Stimulated activated CD4-positive, alpha-beta T cell treated with anti-CD3 and anti-CD28 coated beads, Interleukin-1b, Interleukin-23, amount 100 ng/mL, for 4 hours (primary cell): ENCODE data around the gene RNF151.
"Not testable (repeated sequence)": the region's sequence is repeated elsewhere in the genome, so short reads cannot be mapped to it uniquely, and the experiment has no call there.

Experiments used
- DNase-seq, 2 donors: peaks; one replicate each; pipeline ENCODE4 v3.0.0-alpha.2; 2020; ENCODE audit warnings: low read depth in 2 of 2

RNF151 gene, protein sequence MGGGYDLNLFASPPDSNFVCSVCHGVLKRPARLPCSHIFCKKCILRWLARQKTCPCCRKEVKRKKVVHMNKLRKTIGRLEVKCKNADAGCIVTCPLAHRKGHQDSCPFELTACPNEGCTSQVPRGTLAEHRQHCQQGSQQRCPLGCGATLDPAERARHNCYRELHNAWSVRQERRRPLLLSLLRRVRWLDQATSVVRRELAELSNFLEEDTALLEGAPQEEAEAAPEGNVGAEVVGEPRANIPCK

DNA sequence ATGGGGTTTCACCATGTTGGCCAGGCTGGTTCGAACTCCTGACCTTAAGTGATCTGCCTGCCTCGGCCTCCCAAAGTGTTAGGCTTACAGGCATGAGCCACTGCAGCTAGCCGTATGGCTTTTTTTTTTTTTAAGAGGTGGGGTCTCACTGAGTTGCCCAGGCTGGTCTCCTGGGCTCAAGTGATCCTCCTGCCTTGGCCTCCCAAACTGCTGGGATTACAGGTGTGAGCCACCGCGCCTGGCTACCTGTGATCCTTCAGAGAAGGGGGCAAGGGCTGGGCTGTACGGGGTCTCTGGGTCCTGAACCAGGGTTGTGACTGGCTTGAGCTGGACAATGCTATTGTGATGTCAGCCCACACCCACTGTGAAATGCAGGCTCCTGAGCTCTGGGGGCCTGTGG is at the start of gene RNF151:
Gene RNF151, plus strand, starts transcription at position 397 of the 400 bp plus-strand sequence. CDS start 26 bp downstream, outside the sequence.
- DNase-seq = no peak

DNA sequence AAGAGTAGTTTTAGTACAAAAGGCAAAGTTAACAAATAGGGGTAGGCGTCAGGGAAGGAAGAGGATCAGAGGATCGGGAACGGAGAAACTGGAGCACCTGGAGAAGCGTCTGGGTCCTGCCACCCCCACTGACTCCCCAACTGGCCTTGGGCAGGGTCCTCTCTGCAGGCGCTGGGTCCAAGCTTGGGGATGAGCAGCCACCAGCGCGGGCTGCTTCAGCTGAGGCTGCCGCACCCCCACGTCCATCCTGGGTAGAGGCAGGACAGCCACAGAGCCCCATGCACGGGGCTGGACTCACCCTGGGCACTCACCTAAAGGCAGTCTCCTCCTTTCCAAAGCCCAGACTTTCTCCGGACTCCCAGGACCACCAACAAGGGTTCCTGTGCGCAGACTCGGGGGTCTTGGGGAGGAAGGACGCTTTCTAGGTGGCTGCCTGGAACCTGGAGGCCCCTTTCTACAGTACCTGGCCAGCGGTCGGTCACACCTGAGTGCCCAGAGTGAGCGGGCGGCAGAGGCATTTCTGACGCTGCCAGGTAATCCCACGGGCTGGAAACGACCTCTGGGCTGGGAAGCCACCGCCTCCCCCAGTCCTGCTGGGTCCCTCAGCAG is 49.5 kb upstream of the RNF151 start:
- DNase-seq = no peak

DNA sequence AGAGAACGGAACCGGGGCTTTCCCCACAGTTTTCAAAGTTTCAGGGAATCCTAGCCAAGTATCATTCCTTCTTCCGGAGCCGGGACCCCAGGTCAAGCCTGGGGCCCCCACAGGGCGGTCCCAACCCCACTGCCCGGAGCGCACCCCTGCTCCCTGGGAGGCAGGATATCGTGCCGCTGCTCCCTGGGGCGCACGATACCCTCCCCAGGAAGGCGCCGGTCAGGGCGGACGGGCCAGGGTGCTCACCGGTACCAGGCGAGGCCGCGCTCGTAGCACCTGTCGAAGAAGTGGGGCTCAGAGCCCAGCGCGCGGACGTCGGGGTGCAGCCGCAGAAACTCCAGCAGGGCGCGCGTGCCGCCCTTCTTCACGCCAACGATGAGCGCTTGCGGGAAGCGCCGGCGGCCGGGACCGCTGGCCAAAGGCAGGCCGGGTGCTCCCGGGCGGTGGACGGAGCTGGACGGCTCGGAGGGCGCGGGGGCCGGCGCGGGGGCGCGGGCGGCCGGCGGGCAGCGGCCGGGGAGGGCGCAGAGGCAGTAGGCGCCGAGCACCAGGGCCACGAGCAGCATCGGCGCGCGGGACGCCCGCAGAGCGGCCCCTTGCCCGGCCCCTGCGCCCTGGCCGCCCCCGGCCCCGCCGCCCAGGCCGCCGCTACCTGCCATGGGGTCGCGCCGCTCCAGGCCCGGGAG is 48.8 kb upstream of the RNF151 start:
- no peak for DNase-seq

DNA sequence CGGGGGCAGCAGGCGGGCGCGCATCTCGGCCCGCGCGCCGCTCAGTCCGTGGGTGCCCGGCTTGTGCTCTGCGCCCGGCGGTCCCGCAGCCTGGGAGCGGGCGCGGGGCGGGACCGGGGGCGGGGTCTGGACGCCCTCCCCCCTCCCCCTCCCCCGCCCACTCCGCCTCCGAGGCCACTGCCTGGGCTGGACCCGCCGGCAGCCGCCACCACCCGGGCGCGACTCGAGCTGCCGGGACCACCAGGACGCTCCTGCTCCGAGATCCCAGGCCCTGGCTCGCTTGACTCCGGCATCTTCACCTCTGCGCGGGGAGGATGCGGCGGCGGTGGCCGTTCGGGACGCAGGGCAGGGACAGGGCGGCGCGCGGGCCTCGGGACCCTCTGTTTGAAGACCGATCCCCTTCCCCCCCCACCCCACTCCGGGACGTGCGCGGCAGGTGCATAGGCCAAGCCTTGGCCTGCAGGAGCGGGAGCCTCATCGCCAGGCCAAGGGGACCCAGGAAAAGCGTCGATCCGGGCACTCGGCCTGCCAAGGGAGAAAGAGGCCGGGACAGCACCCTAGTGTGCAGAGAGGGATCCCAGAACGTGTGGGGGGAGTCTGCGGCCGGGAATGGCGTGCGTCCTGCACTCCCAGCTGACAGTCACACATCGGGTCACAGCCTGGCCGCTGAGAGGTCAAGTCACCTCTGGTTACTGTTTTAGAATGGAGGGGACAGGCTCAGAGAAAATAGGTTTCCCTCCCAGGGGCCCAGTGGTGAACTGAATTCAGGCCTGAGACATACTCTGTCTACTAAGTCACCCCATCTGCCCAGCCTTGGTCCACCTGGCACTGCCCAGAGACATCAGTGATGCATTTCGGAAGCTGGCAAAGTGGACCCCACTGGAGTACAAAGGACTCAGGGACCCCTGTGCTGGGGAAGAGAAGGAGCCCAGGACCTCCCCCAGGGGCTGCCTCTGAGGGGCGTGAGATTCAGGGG is 48.0 kb upstream of the RNF151 start, which contains the start of gene HS3ST6:
Gene HS3ST6, minus strand, starts transcription at position 65 of the 976 bp plus-strand sequence. CDS start 92 bp downstream, outside the sequence.
- DNase-seq = no peak

DNA sequence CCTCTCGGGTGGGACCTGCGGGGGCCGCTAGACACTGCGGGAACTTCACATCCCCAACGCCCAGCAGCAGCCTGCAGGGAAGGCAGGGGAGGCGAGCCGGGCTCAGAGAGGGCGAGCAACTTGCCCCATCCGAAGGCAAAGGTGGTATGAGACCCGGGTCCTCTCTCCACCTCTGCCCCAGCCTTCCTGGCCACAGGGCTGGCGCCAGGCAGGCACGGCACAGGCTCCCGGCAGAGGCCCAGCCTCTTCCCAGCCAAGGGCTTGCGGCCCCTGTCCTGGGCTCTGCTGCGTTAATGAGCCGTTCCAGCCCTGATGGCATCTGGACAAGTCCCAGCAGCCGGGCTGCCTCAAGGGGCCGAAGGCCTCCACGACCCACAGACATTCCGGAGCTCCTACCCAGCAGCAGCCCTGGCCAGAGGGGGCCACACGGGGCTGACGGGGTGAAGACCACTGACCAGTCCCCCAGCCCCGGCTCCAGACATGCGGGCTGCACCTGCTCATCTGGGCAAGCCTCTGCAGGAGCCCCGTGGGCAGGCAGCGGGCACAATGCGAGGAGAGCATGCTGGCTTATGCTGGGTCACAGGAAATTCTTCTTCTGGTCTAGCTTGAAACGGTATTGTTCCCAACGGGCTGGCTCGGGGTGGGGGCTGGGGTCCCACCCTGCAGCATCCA is 47.2 kb upstream of the RNF151 start:
- no peak for DNase-seq

- DNase-seq = not testable (repeated sequence)
These were observed 46.5 kb upstream of the RNF151 start for GRCh38 chr16:1920122-1920521.

GRCh38 chr16:1920727-1921171 is 45.9 kb upstream of the RNF151 start:
- no peak for DNase-seq

- DNase-seq = no peak
These were observed 44.3 kb upstream of the RNF151 start for GRCh38 chr16:1922357-1922756.

GRCh38 chr16:1923299-1924034 is 43.2 kb upstream of the RNF151 start:
- DNase-seq = no peak

DNA sequence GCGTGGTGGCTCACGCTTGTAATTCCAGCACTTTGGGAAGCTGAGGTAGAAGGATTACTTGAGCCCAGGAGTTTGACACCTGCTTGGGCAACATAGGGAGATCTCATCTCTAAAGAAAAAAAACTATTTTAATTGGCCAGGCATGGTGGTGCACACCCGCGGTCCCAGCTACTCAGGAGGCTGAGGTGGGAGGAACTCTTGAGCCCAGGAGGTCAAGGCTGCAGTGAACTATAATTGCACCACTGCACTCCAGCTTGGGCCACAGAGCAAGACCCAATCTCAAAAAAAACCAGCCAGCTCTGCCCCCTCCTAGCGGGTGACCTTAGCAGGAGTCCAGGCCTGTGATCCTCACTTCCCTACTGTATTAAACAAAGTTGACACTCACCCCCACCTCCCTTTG is 42.6 kb upstream of the RNF151 start:
- no peak for DNase-seq

DNA sequence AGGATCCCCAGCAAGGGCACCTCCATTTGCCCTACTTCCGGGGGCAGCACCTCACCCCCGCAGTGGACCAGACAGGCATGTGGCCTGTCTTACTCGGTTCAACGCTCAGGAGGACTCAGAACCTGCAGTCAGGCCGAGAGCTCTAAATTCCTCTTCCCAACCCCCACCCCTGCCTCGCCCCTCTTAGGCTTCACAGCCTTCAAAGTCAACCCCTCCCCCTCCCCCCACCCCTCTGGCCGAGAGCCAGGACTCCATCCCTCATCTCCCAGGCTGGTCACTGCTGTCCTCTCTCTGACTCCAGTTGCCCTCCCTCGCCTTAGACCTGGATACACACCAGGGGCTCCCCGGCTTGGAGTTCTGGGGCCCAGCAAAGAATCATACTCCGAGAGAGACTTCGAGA is 40.4 kb upstream of the RNF151 start:
- no peak for DNase-seq

- no peak for DNase-seq
These were observed 37.6 kb upstream of the RNF151 start for GRCh38 chr16:1929105-1929504.

DNA sequence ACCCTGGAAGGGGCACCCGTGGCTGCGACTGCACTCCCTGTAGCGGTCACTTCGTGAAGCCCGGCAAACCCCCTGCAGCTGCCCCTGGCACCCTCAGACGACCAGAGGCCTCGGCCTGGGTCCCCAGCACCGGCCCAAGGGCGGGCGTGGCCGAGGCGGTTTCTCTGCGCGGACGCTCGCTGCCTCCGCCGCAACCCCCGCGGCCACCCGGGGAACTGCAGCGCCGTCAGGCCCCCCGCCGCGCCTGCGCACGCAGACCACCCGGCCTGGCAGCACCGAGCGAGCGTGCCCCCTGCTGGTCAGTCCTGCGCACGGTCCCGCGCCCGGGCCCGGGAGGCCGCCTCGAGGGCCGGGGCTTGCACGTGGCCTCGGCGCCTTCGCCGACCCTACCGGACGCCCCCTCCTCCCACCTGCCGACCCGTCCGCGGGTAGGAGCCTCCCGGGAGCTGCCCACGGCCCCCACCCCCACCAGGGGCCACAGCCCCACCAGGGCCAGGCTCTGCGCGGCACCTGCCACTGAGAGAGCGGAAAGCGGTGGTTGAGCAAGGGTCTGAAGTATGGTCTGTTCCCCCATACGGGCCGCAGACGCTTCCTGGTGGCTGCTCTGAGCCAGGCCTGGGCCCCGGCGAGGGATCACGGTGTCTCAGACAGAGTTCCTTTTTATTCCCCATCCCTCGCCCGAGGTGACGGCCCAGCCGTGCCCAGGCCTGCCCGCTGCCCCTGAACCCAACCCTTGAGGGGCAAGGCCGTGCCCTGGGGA is 36.9 kb upstream of the RNF151 start:
- peak; percentile 95 to 96 for DNase-seq

- DNase-seq = no peak
These were observed 36.3 kb upstream of the RNF151 start for GRCh38 chr16:1930338-1930720.

GRCh38 chr16:1932050-1933028 is 34.3 kb upstream of the RNF151 start:
- no peak for DNase-seq

- DNase-seq = no peak
These were observed 33.5 kb upstream of the RNF151 start for GRCh38 chr16:1933097-1933661.

GRCh38 chr16:1936945-1937479 is 29.6 kb upstream of the RNF151 start:
- DNase-seq = no peak

- DNase-seq = no peak
These were observed 28.3 kb upstream of the RNF151 start for GRCh38 chr16:1938316-1938715.
